Measurements from ENCODE around the gene CSF3R.

Gene CSF3R

DNA sequence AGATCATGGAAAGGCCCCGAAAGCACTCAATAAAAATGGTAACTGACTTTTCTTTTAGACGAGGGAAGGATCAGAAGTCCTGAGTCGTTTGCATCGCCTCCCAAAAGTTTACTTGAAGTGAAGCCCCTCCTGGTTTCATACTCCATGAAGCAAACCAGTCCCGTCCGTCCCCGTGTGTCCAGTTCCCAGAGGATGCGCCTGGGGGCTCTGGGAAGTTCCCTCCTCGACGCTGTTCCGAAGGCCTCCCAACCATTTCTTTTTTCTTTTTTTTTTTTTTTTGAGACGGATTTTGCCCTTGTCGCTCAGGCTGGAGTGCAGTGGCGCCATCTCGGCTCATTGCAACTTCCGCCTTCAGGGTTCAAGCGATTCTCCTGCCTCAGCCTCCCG lies 31.8 kb downstream of the CSF3R start:
- DNase-seq (ENCODE audit: low read depth, low spot score) = no peak
- in situ Hi-C loops (cut with HindIII; ENCODE audit: low sequenced_read_pairs) = no loop called here
- H3K4me3 ChIP-seq (ENCODE audit: low read depth, low read length) = peak overlapping the region; percentile 75
- TF ChIP-seq CTCF (IDR thresholded peaks at IDR 0.05; ENCODE audit: low read depth, low read length) = no peak

DNA sequence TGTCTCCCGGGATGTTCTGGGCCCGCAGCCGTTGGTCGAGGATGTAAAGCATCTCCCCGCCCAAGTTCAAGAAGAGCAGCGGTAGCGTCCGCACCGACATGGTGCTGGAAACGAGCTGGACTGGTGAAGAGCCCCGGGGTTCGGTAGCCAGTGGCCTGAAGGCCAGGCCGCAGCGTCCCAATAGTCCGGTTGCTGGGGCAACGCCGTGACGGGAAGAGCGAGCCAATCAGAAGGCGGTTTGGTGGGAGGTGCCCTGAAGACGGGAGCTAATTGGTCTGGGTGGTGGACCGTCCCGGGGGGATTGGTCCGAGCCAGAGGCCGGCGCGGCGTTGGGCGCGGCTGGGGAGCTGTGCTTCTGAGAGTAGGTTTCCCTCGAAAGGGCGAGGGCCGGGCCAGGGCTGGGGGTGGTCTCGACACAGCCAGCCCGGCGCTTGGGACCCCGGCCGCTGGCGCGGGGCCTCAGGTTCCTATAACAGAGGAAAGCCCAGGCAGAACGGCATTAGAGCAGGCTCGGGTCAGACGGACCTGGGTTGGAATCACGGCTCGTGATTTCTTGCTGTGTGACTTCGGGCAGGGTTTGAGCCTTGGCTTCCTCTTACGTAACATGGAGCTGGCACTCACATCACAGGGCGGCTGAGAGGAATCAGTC lies 32.3 kb downstream of the CSF3R start, which contains the start of gene OSCP1:
Gene OSCP1 (minus strand): TSS at position 182 of the 649 bp plus-strand sequence. CDS start 82 bp downstream, at position 100.
- TF ChIP-seq CTCF (IDR thresholded peaks at IDR 0.05; ENCODE audit: low read depth, low read length) = no peak
- in situ Hi-C loops (cut with HindIII; ENCODE audit: low sequenced_read_pairs) = no loop called here
- peak; percentile 96 for DNase-seq (ENCODE audit: low read depth, low spot score)
- peak within 1 kb of the TSS; percentile 75 for H3K4me3 ChIP-seq (ENCODE audit: low read depth, low read length)

DNA sequence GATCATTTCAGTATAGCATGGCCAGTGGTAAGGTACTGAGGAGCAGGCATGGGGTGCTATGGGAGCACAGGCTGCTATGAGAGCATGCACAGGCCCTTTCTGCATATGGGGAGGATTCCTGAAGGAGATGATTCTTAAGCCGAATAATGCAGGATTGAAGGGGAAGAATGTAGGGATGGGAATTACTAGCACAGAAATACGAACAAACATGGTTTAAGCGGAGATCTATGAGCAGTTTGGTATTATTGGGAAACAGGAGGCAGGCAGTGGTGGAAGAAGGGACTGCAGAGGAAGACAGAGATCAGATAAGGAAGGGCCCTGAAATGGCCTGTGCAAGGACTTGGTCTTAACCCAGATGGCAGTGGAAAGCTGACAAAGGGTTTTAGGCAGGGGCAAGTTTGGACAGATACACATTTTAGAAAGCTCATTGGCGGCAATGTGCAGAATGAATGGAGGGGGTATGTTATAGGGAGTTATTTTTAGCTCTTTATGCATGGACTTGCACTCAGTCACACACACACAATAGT lies 34.1 kb downstream of the CSF3R start:
- H3K4me3 ChIP-seq (ENCODE audit: low read depth, low read length) = no peak overlapping the region
- no peak for TF ChIP-seq CTCF (IDR thresholded peaks at IDR 0.05; ENCODE audit: low read depth, low read length)
- DNase-seq (ENCODE audit: low read depth, low spot score) = no peak
- in situ Hi-C loops (cut with HindIII; ENCODE audit: low sequenced_read_pairs) = no loop called here

DNA sequence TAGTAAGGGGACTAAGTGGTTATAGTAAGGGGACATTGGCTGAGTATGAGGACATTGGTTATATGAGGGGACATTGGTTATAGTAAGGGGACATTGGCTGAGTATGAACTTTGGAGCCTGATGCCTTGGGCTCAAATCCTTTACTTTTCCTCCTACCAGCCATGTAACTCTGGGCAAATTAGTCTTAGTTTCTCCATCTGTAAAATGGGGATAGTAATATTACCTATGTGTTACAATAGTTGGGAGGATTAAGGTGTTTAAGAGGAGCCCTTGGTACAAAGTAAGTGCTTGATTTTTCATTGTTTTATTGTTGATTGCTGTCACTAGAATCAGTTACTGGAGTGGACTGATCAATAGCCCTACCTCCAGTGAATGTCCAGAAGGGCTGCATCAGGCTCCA lies 35.3 kb downstream of the CSF3R start:
- no peak for TF ChIP-seq CTCF (IDR thresholded peaks at IDR 0.05; ENCODE audit: low read depth, low read length)
- H3K4me3 ChIP-seq (ENCODE audit: low read depth, low read length) = no peak overlapping the region
- no peak for DNase-seq (ENCODE audit: low read depth, low spot score)
- in situ Hi-C loops (cut with HindIII; ENCODE audit: low sequenced_read_pairs) = no loop called here

- no peak for DNase-seq (ENCODE audit: low read depth, low spot score)
- in situ Hi-C loops (cut with HindIII; ENCODE audit: low sequenced_read_pairs) = no loop called here
- TF ChIP-seq CTCF (IDR thresholded peaks at IDR 0.05; ENCODE audit: low read depth, low read length) = no peak
Observed at GRCh38 chr1:36446746-36447145, 36.0 kb downstream of the CSF3R start.

GRCh38 chr1:36446271-36446670 lies 36.4 kb downstream of the CSF3R start:
- in situ Hi-C loops (cut with HindIII; ENCODE audit: low sequenced_read_pairs) = no loop called here
- DNase-seq (ENCODE audit: low read depth, low spot score) = no peak

More at GRCh38 chr1:36446746-36447145, 36.0 kb downstream of the CSF3R start:
- no peak overlapping the region for H3K4me3 ChIP-seq (ENCODE audit: low read depth, low read length)

More at GRCh38 chr1:36446271-36446670, 36.4 kb downstream of the CSF3R start:
- TF ChIP-seq CTCF (IDR thresholded peaks at IDR 0.05; ENCODE audit: low read depth, low read length) = peak; percentile 42
- no peak overlapping the region for H3K4me3 ChIP-seq (ENCODE audit: low read depth, low read length)

All from astrocyte of the spinal cord (primary cell).